B cell (primary cell): ENCODE measurements around the gene KMT2C.
A peak's percentile ranks its signal among the peaks of the same experiment; 100 is the strongest.

ENCODE experiments used
- CTCF ChIP-seq: fragments of 200-600 bp; IDR thresholded peaks from one replicate; pipeline ENCODE4 v1.8.0; 2022; ENCODE audit warnings: antibody characterized with exemption, mild to moderate bottlenecking
- EZH2 ChIP-seq: IDR thresholded peaks from 2 replicates; pipeline ENCODE4 v1.6.1; 2012; ENCODE audit warnings: borderline replicate concordance, low read depth, mild to moderate bottlenecking, moderate library complexity, low read length; ENCODE audit not compliant: insufficient read depth, poor library complexity, severe bottlenecking

- peak; percentile 35 for TF ChIP-seq CTCF
- TF ChIP-seq EZH2, result no peak
These were observed 289.8 kb downstream of the KMT2C start for GRCh38 chr7:152145853-152146466.
